SKM-1 (cell line): ENCODE measurements around the gene KYNU.

ENCODE experiments used
- DNase-seq: peaks from one replicate; lab custom pipeline; 2025; ENCODE audit not compliant: unreplicated experiment; lab: John Stamatoyannopoulos, UW

KYNU gene

GRCh38 chr2:142952793-142953494 is 75.5 kb downstream of the KYNU start:
- DNase-seq = no peak

DNA sequence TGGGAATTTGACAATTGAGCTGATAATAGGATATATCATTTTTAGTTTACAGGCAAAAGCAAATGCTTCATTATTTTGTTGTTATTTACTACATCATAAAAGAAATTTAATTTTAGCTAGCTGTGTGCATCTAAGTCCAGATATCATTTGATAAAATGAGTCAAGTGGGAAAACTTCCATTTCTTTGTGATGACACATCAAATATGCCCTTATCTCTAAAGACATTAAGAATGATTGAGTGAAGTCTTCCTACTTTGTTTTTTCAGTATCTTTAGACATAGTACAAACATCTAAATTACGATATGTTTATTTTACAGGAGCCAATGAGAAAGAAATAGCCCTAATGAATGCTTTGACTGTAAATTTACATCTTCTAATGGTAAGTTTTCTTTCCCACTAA is 77.0 kb downstream of the KYNU start:
- no peak for DNase-seq

DNA sequence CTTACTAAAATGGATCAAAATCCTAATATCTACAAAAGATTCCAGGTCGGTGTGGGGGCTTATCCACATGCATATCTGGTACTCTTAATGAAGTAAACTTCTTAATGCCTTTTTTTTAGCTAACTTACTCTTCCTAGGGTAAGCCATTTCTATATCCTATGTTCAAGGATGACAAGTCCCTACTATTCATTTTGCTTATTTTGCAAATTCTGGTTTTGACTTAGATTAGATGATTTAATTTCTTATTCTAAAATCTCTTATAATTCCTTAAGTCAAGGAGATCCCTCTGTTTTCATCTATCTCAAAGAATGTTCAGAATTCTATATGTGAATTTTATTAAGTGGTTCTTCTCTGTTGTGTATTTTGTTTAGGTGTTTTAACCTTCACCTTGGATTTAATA is 79.7 kb downstream of the KYNU start:
- DNase-seq = no peak

DNA sequence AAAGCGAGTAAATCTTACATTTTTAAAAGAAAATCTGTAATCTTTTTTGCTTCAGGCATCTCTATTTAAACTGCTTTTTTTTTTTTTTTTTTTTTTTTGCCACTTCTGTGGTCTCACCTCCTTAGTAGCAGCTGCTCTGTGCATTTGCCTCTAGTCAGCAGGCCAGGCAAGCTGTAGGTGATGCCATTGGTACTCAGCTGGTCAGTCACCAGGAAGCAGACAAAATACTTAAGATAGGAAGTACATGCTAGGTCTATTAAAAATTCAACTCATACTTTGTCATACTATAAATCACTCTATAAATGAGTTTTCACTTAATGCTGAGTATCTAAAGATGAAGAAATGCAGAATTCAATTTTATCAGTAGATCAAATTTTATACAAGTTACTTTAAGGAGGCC is 83.7 kb downstream of the KYNU start:
- DNase-seq = no peak

GRCh38 chr2:142965443-142965842 is 88.0 kb downstream of the KYNU start:
- DNase-seq = no peak

DNA sequence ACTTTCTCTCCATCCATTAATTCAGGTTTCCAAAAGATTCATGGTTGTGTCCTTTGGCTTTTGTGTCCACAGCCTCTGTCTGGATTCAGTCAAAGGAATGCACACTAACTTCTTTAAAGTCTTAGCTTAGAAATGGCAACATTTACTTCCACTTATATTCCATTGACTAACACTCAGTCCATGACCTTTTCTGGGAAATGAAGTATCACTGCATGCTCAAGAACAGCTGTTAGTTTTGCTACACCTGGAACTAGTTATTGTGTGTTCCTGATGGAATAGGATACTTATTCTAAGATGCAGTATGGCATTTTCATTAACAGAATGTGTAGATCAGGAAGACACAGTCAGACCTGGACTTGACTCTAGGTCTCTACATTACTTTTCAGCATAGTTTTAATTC is 88.8 kb downstream of the KYNU start:
- no peak for DNase-seq

DNA sequence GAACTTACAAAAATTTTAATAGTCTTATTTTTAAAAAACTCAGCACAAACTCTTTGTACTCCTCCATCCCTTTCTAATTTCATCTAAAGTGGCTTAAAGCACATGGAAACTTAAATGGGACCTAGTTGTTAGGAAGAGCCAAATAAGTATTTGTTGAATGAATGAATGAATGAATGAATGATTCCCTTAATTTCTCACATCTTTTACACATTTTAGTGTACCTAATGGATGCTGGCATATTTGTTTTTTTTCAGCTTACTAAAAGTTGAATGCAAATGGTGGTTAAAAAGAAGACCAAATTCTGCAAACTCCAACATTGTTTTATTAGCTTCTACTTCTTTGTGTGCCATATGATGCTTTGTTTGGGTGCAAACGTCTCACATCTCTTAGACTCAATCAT is 89.6 kb downstream of the KYNU start:
- no peak for DNase-seq

DNA sequence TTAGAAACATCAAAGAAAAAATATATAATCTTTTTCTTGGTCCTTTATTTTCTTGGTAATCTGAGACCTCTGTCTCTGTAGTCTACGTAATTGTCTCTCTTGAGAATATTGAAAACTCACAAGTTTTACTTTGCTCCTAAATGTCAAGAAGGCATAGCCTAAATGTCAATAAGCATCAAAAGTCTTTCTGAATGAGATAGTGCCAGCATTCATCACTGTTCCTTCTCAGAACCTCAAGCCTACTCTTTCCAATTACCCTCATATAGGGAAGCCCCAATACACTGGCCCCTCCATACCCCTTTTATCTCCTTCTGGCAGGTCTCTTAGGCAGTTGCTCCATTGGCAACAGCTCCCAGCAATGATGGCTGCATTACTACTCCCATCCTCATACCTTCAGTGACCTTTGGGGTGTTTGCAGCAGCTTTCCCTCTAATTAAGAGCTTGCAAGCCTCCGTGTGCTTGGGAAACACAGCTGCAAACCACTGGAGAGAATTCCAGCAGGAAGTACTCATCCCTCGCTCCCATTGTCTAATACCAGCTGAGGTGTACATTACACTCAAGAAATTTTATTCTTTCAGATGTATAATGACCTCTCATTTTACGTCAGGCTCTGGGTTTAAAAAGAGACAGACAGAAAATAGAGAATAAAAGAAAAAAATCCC is 95.8 kb downstream of the KYNU start:
- DNase-seq = no peak

- DNase-seq = no peak
These were observed 96.4 kb downstream of the KYNU start for GRCh38 chr2:142973822-142974207.

- DNase-seq = no peak
These were observed 97.0 kb downstream of the KYNU start for GRCh38 chr2:142974288-142975024.

GRCh38 chr2:142975239-142975638 is 97.8 kb downstream of the KYNU start:
- no peak for DNase-seq

- DNase-seq = peak; percentile 35
These were observed 103.0 kb downstream of the KYNU start for GRCh38 chr2:142980246-142981068.

DNA sequence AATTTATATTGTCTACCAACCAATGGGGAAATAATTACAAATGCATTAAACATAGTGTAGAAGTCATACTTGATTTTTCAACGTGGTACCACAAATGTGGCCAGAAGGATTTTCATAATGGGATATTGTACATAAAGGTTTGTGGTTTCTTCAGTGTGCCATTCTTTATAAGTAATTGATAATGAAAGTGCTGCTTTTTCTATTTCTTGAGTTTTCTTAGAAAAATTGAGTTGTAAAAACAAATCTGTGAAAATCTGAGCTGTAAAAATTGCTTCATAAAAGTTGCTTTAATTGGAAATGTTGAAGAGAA is 103.6 kb downstream of the KYNU start:
- DNase-seq = no peak

GRCh38 chr2:142981756-142982155 is 104.3 kb downstream of the KYNU start:
- no peak for DNase-seq

- DNase-seq = no peak
These were observed 105.7 kb downstream of the KYNU start for GRCh38 chr2:142983174-142983573.

DNA sequence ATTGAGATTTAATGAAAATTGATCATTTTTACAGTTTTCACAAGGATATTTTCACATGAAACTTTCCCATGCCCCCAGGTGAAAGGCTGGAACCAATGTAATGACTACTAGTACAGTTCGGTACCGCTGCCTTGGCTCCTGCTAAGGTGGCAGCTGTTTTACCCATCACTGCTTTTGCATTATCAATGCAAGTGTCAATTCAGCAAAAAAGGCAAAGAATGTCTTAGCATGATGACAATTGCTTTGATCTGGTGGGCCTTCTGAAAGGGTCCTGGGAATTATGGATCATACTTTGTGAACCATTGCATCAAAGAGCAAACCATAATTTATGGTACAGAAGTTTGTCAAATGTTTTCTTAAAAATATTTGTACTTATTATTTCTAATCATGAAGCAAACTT is 107.2 kb downstream of the KYNU start:
- DNase-seq = no peak

- no peak for DNase-seq
These were observed 109.6 kb downstream of the KYNU start for GRCh38 chr2:142987044-142987443.

- DNase-seq = peak; percentile 8
These were observed 112.1 kb downstream of the KYNU start for GRCh38 chr2:142989273-142990204.

- no peak for DNase-seq
These were observed 113.8 kb downstream of the KYNU start for GRCh38 chr2:142991295-142991694.

DNA sequence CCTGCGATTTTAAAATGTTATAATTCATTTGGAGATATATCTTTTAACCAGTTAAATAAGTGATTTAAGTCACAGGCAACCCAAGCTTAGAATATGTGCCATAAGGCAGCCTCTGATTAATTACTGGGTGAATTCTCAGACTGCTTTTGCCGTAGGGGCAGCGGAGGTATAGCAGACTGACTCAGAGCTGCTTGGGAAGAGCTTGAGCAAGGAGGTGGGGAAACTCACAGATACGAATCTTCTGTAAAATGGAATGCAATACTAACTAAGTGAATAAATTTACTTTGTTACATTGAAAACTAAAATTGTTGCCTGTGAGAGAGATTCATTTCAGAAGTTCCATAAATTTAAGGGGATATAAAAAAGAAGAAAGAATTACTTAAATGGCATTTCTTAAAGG is 115.4 kb downstream of the KYNU start:
- no peak for DNase-seq
